Spleen (tissue), 11 donors: ENCODE results near the gene RNF187. TPM values are rescaled to one million over a fixed set of nuclear protein-coding genes. Genes with fewer than 3 reads are reported as not detected.

Experiments
- DNase-seq: peaks from one replicate; pipeline ENCODE4 v3.0.0-alpha.2; 2020
- H3K27ac ChIP-seq, 8 donors: fragments of 200-600 bp; sonication (generic) in 7 of 8; 1 replicate in 4 of 8; 2 replicates in 4 of 8; pipeline versions ENCODE4 v1.5.0 to v1.8.0; 2016 to 2021; ENCODE audit warnings: inconsistent platforms in 4 of 8, mild to moderate bottlenecking in 4 of 8, moderate library complexity in 1 of 8
- H3K27me3 ChIP-seq, 7 donors: fragments of 200-600 bp; sonication (generic) in 6 of 7; replicated peaks in 1 of 7; 1 replicate in 4 of 7; 2 replicates in 3 of 7; pipeline versions ENCODE4 v1.5.0 to v1.8.0; 2016 to 2021; ENCODE audit warnings: inconsistent platforms in 3 of 7, mild to moderate bottlenecking in 1 of 7
- H3K36me3 ChIP-seq, 6 donors: fragments of 200-600 bp; sonication (generic) in 5 of 6; 1 replicate in 4 of 6; 2 replicates in 2 of 6; pipeline versions ENCODE4 v1.5.0 to v1.8.0; 2016 to 2021; ENCODE audit warnings: inconsistent platforms in 2 of 6
- H3K4me1 ChIP-seq, 6 donors: fragments of 200-600 bp; sonication (generic) in 5 of 6; 1 replicate in 3 of 6; 2 replicates in 3 of 6; pipeline versions ENCODE4 v1.5.0 to v1.8.0; 2016 to 2021; ENCODE audit warnings: inconsistent platforms in 3 of 6
- H3K4me3 ChIP-seq, 8 donors: fragments of 200-600 bp; sonication (generic) in 7 of 8; 1 replicate in 4 of 8; 2 replicates in 4 of 8; pipeline versions ENCODE4 v1.5.0 to v1.8.0; 2016 to 2021; ENCODE audit warnings: inconsistent platforms in 4 of 8, mild to moderate bottlenecking in 4 of 8, moderate library complexity in 2 of 8
- H3K9me3 ChIP-seq, 8 donors: fragments of 200-600 bp; sonication (generic) in 7 of 8; 1 replicate in 4 of 8; 2 replicates in 4 of 8; pipeline versions ENCODE4 v1.5.0 to v1.8.0; 2016 to 2021; ENCODE audit warnings: inconsistent platforms in 4 of 8
- CTCF ChIP-seq, 11 experiments: fragments of 200-600 bp in 7 of 11; fragments of 450-650 bp in 4 of 11; sonication (generic) in 4 of 11; IDR thresholded peaks in 8 of 11; conservative IDR thresholded peaks in 3 of 11; 1 replicate in 7 of 11; 2 replicates in 4 of 11; pipeline versions ENCODE4 v1.4.0 to v1.8.0; 2016 to 2021; ENCODE audit warnings: antibody characterized with exemption in 11 of 11, inconsistent platforms in 4 of 11, mild to moderate bottlenecking in 1 of 11
- POLR2A ChIP-seq, 3 donors: fragments of 450-650 bp; IDR thresholded peaks; one replicate each; pipeline ENCODE4 v1.5.1; 2017; ENCODE audit warnings: antibody characterized with exemption in 3 of 3, mild to moderate bottlenecking in 1 of 3
- POLR2AphosphoS5 ChIP-seq, 3 donors: sonication (generic); formaldehyde crosslinking; IDR thresholded peaks; one replicate each; pipeline ENCODE4 v1.5.1; 2017; ENCODE audit warnings: antibody characterized with exemption in 3 of 3
- WGBS, 5 donors: extraction: QIAGEN DNeasy Blood & Tissue Kit in 3 of 5; methylation state at CpG; one replicate each; pipeline versions ENCODE4 v1.1.5 to v1.1.7; 2013 to 2018; 5-methylcytosine and 5-hydroxymethylcytosine counted together
- intact Hi-C: fragments of 100-400 bp; cut with DNase I; formaldehyde crosslinking; loops from one replicate; pipeline ENCODE4 v1.15.0; 2023; ENCODE audit warnings: low total_unique reads
- polyA plus RNA-seq, 3 donors: library from polyadenylated mRNA; stranded (reverse); fragments of 200-250 nt; gene quantifications; one replicate each; pipeline ENCODE4 v1.2.1, GENCODE V29; 2013
- total RNA-seq, 7 donors: library from RNA; depleted of rRNA in 3 of 7; stranded (reverse); fragments of >200 nt in 3 of 7; fragmentation: NEBNext Ultra II Directional in 4 of 7; extraction: Animal tissue kit (Norgen Biotek cat#: 25700) in 4 of 7; gene quantifications; one replicate each; pipeline versions ENCODE4 v1.1.0 to v1.2.1, GENCODE V29; 2016 to 2021
- donor health status: healthy with polysubstance abuse.
- donor health status: DM: no; HTN: no; CAD: no; lungs with moderate emphysema.
- donor health status: DM: no; HTN: no; CAD: no.
- donor health status: Bipolar disorder and iron deficiency.
- donor health status: healthy.
- donor health status: DM: no; HTN: no; CAD: no.
- donor health status: DM: yes; HTN: yes; CAD: no.

Gene RNF187
- total and polyA plus RNA-seq, 10 donors, result 21.4 to 118 (median 60.4) TPM

GRCh38 chr1:228542376-228542775 lies 55.2 kb downstream of the RNF187 start:
- Histone ChIP-seq H3K27ac (no peak overlapping the region), H3K27me3 (peaks cover 0 to 59% (median 0%) of the 10 kb centered on the region in 7 donors), H3K4me3 (no peak overlapping the region), H3K36me3 (no peaks in the 10 kb centered on the region), H3K9me3 (peaks cover 0 to 17% (median 2%) of the 10 kb centered on the region in 8 donors), H3K4me1 (no peaks in the 10 kb centered on the region)
- DNase-seq, result peak; percentile 2
- WGBS, 5 donors, result 56 to 82% (median 76%) methylated on average over 2 of the region's 2 CpGs
- TF ChIP-seq POLR2A (IDR thresholded peaks at IDR 0.05) (no peak), POLR2AphosphoS5 (IDR thresholded peaks at IDR 0.05) (no peak), CTCF (IDR thresholded peaks at IDR 0.05 in 8 of 11, conservative IDR thresholded peaks at IDR 0.05 in 3 of 11) (no peak)
- intact Hi-C loops, result no loop called here

- TF ChIP-seq POLR2A (IDR thresholded peaks at IDR 0.05) (no peak), CTCF (IDR thresholded peaks at IDR 0.05 in 8 of 11, conservative IDR thresholded peaks at IDR 0.05 in 3 of 11) (no peak), POLR2AphosphoS5 (IDR thresholded peaks at IDR 0.05) (no peak)
- no peaks in the 10 kb centered on the region for H3K4me1 ChIP-seq
- no peak overlapping the region for H3K27ac ChIP-seq
- 61 to 74% (median 65%) methylated on average over 5 of the region's 5 CpGs for WGBS, 5 donors
- peak; percentile 3 for DNase-seq
- H3K27me3 ChIP-seq, result peaks cover 0 to 55% (median 0%) of the 10 kb centered on the region in 7 donors
- intact Hi-C loops, result no loop called here
- no peaks in the 10 kb centered on the region for H3K36me3 ChIP-seq
- H3K9me3 ChIP-seq, result peaks cover 0 to 11% (median 0%) of the 10 kb centered on the region in 8 donors
- no peak overlapping the region for H3K4me3 ChIP-seq
These were observed 55.8 kb downstream of the RNF187 start for GRCh38 chr1:228542981-228543380.

- no peak overlapping the region for H3K27ac ChIP-seq
- intact Hi-C loops, result no loop called here
- DNase-seq, result peak; percentile 9
- TF ChIP-seq CTCF (IDR thresholded peaks at IDR 0.05 in 8 of 11, conservative IDR thresholded peaks at IDR 0.05 in 3 of 11) (no peak), POLR2A (IDR thresholded peaks at IDR 0.05) (no peak), POLR2AphosphoS5 (IDR thresholded peaks at IDR 0.05) (no peak)
- H3K36me3 ChIP-seq, result no peaks in the 10 kb centered on the region
- 73 to 84% (median 77%) methylated on average over 3 of the region's 3 CpGs for WGBS, 5 donors
- peaks cover 0 to 57% (median 0%) of the 10 kb centered on the region in 7 donors for H3K27me3 ChIP-seq
- H3K9me3 ChIP-seq, result peaks cover 0 to 7% (median 0%) of the 10 kb centered on the region in 8 donors
- no peak overlapping the region for H3K4me3 ChIP-seq
- H3K4me1 ChIP-seq, result no peaks in the 10 kb centered on the region
These were observed 56.2 kb downstream of the RNF187 start for GRCh38 chr1:228543396-228543795.

- no peak overlapping the region for H3K27ac ChIP-seq
- TF ChIP-seq POLR2AphosphoS5 (IDR thresholded peaks at IDR 0.05), result no peak
- TF ChIP-seq POLR2A (IDR thresholded peaks at IDR 0.05), result no peak
- TF ChIP-seq CTCF (IDR thresholded peaks at IDR 0.05 in 8 of 11, conservative IDR thresholded peaks at IDR 0.05 in 3 of 11), result no peak
- H3K27me3 ChIP-seq, result peaks cover 0 to 59% (median 0%) of the 10 kb centered on the region in 7 donors
- 53 to 62% (median 56%) methylated on average over 6 to 7 of the region's 7 CpGs for WGBS, 5 donors
- no peaks in the 10 kb centered on the region for H3K36me3 ChIP-seq
- no peaks in the 10 kb centered on the region for H3K4me1 ChIP-seq
- H3K4me3 ChIP-seq, result no peak overlapping the region
- no peaks in the 10 kb centered on the region for H3K9me3 ChIP-seq
- intact Hi-C loops, result no loop called here
- peak; percentile 22 for DNase-seq
These were observed 57.1 kb downstream of the RNF187 start for GRCh38 chr1:228544021-228544850.
